ENCODE measurements around the gene DOCK7.

- TF ChIP-seq, protein P1, sequence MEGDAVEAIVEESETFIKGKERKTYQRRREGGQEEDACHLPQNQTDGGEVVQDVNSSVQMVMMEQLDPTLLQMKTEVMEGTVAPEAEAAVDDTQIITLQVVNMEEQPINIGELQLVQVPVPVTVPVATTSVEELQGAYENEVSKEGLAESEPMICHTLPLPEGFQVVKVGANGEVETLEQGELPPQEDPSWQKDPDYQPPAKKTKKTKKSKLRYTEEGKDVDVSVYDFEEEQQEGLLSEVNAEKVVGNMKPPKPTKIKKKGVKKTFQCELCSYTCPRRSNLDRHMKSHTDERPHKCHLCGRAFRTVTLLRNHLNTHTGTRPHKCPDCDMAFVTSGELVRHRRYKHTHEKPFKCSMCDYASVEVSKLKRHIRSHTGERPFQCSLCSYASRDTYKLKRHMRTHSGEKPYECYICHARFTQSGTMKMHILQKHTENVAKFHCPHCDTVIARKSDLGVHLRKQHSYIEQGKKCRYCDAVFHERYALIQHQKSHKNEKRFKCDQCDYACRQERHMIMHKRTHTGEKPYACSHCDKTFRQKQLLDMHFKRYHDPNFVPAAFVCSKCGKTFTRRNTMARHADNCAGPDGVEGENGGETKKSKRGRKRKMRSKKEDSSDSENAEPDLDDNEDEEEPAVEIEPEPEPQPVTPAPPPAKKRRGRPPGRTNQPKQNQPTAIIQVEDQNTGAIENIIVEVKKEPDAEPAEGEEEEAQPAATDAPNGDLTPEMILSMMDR (IDR thresholded peaks at IDR 0.05; ENCODE audit: control extremely low read depth in 1 of 3, insufficient read depth in 1 of 3, low read depth in 1 of 3, low read length in 3 of 3): no peak
- TF ChIP-seq GABPA (IDR thresholded peaks at IDR 0.05; ENCODE audit: borderline replicate concordance, insufficient read depth, low read length) (no peak), CBX5 (IDR thresholded peaks at IDR 0.05; ENCODE audit: low read depth, low read length) (no peak), KDM1A (IDR thresholded peaks at IDR 0.05; ENCODE audit: borderline replicate concordance, low read length) (no peak), RAD21 (IDR thresholded peaks at IDR 0.05 in 1 of 2, conservative IDR thresholded peaks at IDR 0.05 in 1 of 2; ENCODE audit: low read depth in 2 of 2, low read length in 2 of 2) (no peak), BCL11A (IDR thresholded peaks at IDR 0.05; ENCODE audit: low read depth in 2 of 2, low read length in 2 of 2) (no peak), CEBPB (IDR thresholded peaks at IDR 0.05; ENCODE audit: low read depth, low read length) (no peak), BACH1 (IDR thresholded peaks at IDR 0.05; ENCODE audit: low read length) (no peak), JUND (IDR thresholded peaks at IDR 0.05; ENCODE audit: low read length) (no peak), POLR2A (IDR thresholded peaks at IDR 0.05; ENCODE audit: control extremely low read depth in 1 of 2, low read depth in 2 of 2, low read length in 2 of 2) (no peak), RXRA (IDR thresholded peaks at IDR 0.05; ENCODE audit: insufficient read depth, low read depth, low read length) (no peak)
Measured at GRCh38 chr1:62673629-62674028, 14.6 kb downstream of the DOCK7 start.

All from H1 (cell line).